HepG2 (cell line): ENCODE measurements around the gene CUL1. TPM values are rescaled to one million over a fixed set of nuclear protein-coding genes. Genes with fewer than 3 reads are reported as not detected.

Experiments
- ATAC-seq: fragments of 200-7000 bp; cut with Tn5 transposase; 3 replicates; pipeline ENCODE4 v1.9.1; 2020; ENCODE audit warnings: mild to moderate bottlenecking, moderate library complexity
- BruUV-seq: library from RNA; stranded (reverse); fragments of 400-500 nt; replicated peaks from 2 replicates; lab custom pipeline; 2021; lab: Mats Ljungman, UMichigan
- CTCF ChIA-PET: fragments of 300-600 bp; formaldehyde crosslinking; extraction: SDS; loops from one replicate; lab custom pipeline; 2021; ENCODE audit warnings: low total read pairs, inconsistent platforms, low intra/inter-chr PET ratio; lab: Yijun Ruan, JAX
- POLR2A ChIA-PET: fragments of 350-600 bp; sonication (Branson Sonifier 250); formaldehyde crosslinking; loops from one replicate; lab custom pipeline; 2020; ENCODE audit warnings: antibody characterized with exemption, inconsistent platforms; lab: Yijun Ruan, JAX
- DNase-seq: peaks from one replicate; pipeline ENCODE4 v3.0.0-alpha.2; 2015; ENCODE audit warnings: low spot score
- FAIRE-seq: peaks from 3 replicates; lab custom pipeline; 2011; peaks lifted over from hg19 to GRCh38; lab: Jason Lieb, UNC
- H2AFZ ChIP-seq: one replicate; pipeline ENCODE4 v1.6.1; 2011; ENCODE audit warnings: low read length, inconsistent platforms
- H3K27ac ChIP-seq: fragments of 300-600 bp; 3 replicates; pipeline ENCODE4 v1.8.0; 2011; ENCODE audit warnings: mixed run types, mild to moderate bottlenecking, mixed read lengths, low read length, inconsistent platforms; ENCODE audit not compliant: insufficient read depth; ENCODE audit errors: extremely low read length
- H3K27me3 ChIP-seq, 2 experiments: fragments of 200-600 bp in 1 of 2; 2 replicates in 1 of 2; 3 replicates in 1 of 2; pipeline versions ENCODE4 v1.6.0 to v1.8.0; 2011; ENCODE audit warnings: low read length in 2 of 2, mild to moderate bottlenecking in 2 of 2, moderate library complexity in 2 of 2, inconsistent platforms in 1 of 2; ENCODE audit not compliant: insufficient read depth in 2 of 2, control insufficient read depth in 1 of 2
- H3K36me3 ChIP-seq, 2 experiments: fragments of 200-600 bp in 1 of 2; replicated peaks in 1 of 2; 2 replicates in 1 of 2; 3 replicates in 1 of 2; pipeline versions ENCODE4 v1.5.1 to v1.8.0; 2011; ENCODE audit warnings: low read length in 2 of 2, inconsistent platforms in 1 of 2; ENCODE audit not compliant: insufficient read depth in 2 of 2, control insufficient read depth in 1 of 2
- H3K4me1 ChIP-seq: 2 replicates; pipeline ENCODE4 v1.5.1; 2012; ENCODE audit warnings: low read length, inconsistent platforms; ENCODE audit not compliant: insufficient read depth
- H3K4me2 ChIP-seq: 2 replicates; pipeline ENCODE4 v1.6.0; 2011; ENCODE audit warnings: low read depth, low read length, inconsistent platforms
- H3K4me3 ChIP-seq, 3 experiments: fragments of 200-600 bp in 1 of 3; sonication (generic), shearing (Covaris generic) in 1 of 3; replicated peaks in 1 of 3; 2 replicates each; pipeline ENCODE4 v1.5.1; 2011 to 2016; ENCODE audit warnings: low read length in 3 of 3, inconsistent platforms in 2 of 3, low read depth in 2 of 3, mild to moderate bottlenecking in 2 of 3, control low read depth in 1 of 3, mixed read lengths in 1 of 3; ENCODE audit not compliant: insufficient read depth in 1 of 3
- H3K79me2 ChIP-seq: one replicate; pipeline ENCODE4 v1.6.1; 2011; ENCODE audit warnings: low read length, inconsistent platforms; ENCODE audit not compliant: insufficient read depth
- H3K9ac ChIP-seq: 2 replicates; pipeline ENCODE4 v1.6.0; 2011; ENCODE audit warnings: mild to moderate bottlenecking, low read depth, low read length, inconsistent platforms; ENCODE audit not compliant: insufficient read depth
- H3K9me3 ChIP-seq: 2 replicates; pipeline ENCODE4 v1.5.1; 2012; ENCODE audit warnings: mild to moderate bottlenecking, low read length
- H4K20me1 ChIP-seq: 2 replicates; pipeline ENCODE4 v1.6.0; 2011; ENCODE audit warnings: inconsistent platforms, mild to moderate bottlenecking, low read length, moderate library complexity; ENCODE audit not compliant: insufficient read depth
- CCDC6 ChIP-seq: sonication (generic); formaldehyde crosslinking; IDR thresholded peaks from 2 replicates; pipeline ENCODE4 v1.8.1; 2022; ENCODE audit warnings: mild to moderate bottlenecking, missing genetic modification reagents, moderate library complexity
- CREB1 ChIP-seq, 2 experiments: fragments of 450-650 bp in 1 of 2; IDR thresholded peaks; 2 replicates each; pipeline ENCODE4 v1.6.1; 2016 to 2017; ENCODE audit warnings: control low read depth in 1 of 2, mild to moderate bottlenecking in 1 of 2, missing compliant biosample characterization in 1 of 2, missing genetic modification characterization in 1 of 2
- EEA1 ChIP-seq: sonication (generic); formaldehyde crosslinking; IDR thresholded peaks from 2 replicates; pipeline ENCODE4 v1.5.1; 2020; ENCODE audit warnings: mild to moderate bottlenecking, missing genetic modification reagents, borderline replicate concordance
- MED1 ChIP-seq: sonication (generic); formaldehyde crosslinking; IDR thresholded peaks from 2 replicates; pipeline ENCODE4 v1.4.0; 2020; ENCODE audit warnings: missing genetic modification reagents
- PHF20 ChIP-seq: sonication (generic); formaldehyde crosslinking; IDR thresholded peaks from 2 replicates; pipeline ENCODE4 v1.5.0; 2020; ENCODE audit warnings: mild to moderate bottlenecking, missing genetic modification reagents
- PHF8 ChIP-seq: sonication (generic); formaldehyde crosslinking; IDR thresholded peaks from 2 replicates; pipeline ENCODE4 v1.5.0; 2020; ENCODE audit warnings: missing genetic modification reagents
- SRY ChIP-seq: sonication (generic); formaldehyde crosslinking; IDR thresholded peaks from 2 replicates; pipeline ENCODE4 v1.8.0; 2022; ENCODE audit warnings: mild to moderate bottlenecking, missing genetic modification reagents
- TARDBP ChIP-seq: sonication (generic); formaldehyde crosslinking; IDR thresholded peaks from 2 replicates; pipeline ENCODE4 v1.8.0; 2022; ENCODE audit warnings: mild to moderate bottlenecking, missing genetic modification reagents
- ZBTB26 ChIP-seq: IDR thresholded peaks from 2 replicates; pipeline ENCODE4 v1.6.1; 2016; ENCODE audit warnings: missing compliant biosample characterization, missing genetic modification reagents, borderline replicate concordance
- ZBTB8A ChIP-seq: sonication (generic); formaldehyde crosslinking; IDR thresholded peaks from 2 replicates; pipeline ENCODE4 v1.4.0; 2020; ENCODE audit warnings: mild to moderate bottlenecking, low read depth, missing genetic modification reagents, borderline replicate concordance
- ZFP36 ChIP-seq: fragments of 150-350 bp; IDR thresholded peaks from 2 replicates; pipeline ENCODE4 v1.6.1; 2018; ENCODE audit warnings: borderline replicate concordance, low read length, low read depth; ENCODE audit not compliant: partially characterized antibody
- ZMYM2 ChIP-seq: sonication (generic); formaldehyde crosslinking; IDR thresholded peaks from 2 replicates; pipeline ENCODE4 v1.8.0; 2022; ENCODE audit warnings: mild to moderate bottlenecking, missing genetic modification reagents
- ZNF737 ChIP-seq: sonication (generic); formaldehyde crosslinking; IDR thresholded peaks from 2 replicates; pipeline ENCODE4 v1.5.0; 2020; ENCODE audit warnings: missing genetic modification reagents, mild to moderate bottlenecking, borderline replicate concordance
- WGBS: methylation state at CpG from one replicate; pipeline ENCODE4 v1.1.6; 2017; ENCODE audit warnings: low lambda C conversion rate; 5-methylcytosine and 5-hydroxymethylcytosine counted together
- in situ Hi-C: cut with HindIII; loops from 2 replicates; pipeline ENCODE4 v1.10.0; 2017; ENCODE audit warnings: low pct_unique_long_range_greater_than_20kb; ENCODE audit not compliant: extremely low pct_ligation_motif_present
- intact Hi-C: fragments of 100-400 bp; cut with micrococcal nuclease; formaldehyde crosslinking; loops from one replicate; pipeline ENCODE4 v1.10.0; 2022; ENCODE audit not compliant: unreplicated experiment
- polyA plus RNA-seq, 8 experiments: library from polyadenylated mRNA; depleted of rRNA in 3 of 8; stranded (reverse) in 7 of 8; unstranded in 1 of 8; fragments of >200 nt; fragmentation: Illumina TruSeq in 4 of 8; extraction: Trizol in 4 of 8; gene quantifications; 2 replicates each; pipeline versions ENCODE4 v1.2.1 to v1.2.3, GENCODE V29; 2011 to 2016; ENCODE audit warnings: low read depth in 4 of 8, missing spikeins in 1 of 8, mixed read lengths in 1 of 8; ENCODE audit not compliant: insufficient read depth in 1 of 8
- total RNA-seq, 5 experiments: library from RNA; depleted of rRNA; stranded (reverse); fragments of >200 nt; fragmentation: Illumina TruSeq; extraction: Trizol; gene quantifications; 2 replicates each; pipeline ENCODE4 v1.2.3, GENCODE V29; 2016; ENCODE audit warnings: low read depth in 1 of 5
- TF ChIP-seq, protein P1 (sequence below): IDR thresholded peaks from 2 replicates; pipeline ENCODE4 v1.6.1; 2016; ENCODE audit warnings: missing genetic modification reagents, missing compliant biosample characterization
- TF ChIP-seq, protein P2 (sequence below): IDR thresholded peaks from 2 replicates; pipeline ENCODE4 v1.6.1; 2012; ENCODE audit warnings: low read length, improper control_type of control experiment
- TF ChIP-seq, protein P3 (sequence below): sonication (generic); formaldehyde crosslinking; IDR thresholded peaks from 2 replicates; pipeline ENCODE4 v1.4.0; 2020; ENCODE audit warnings: missing genetic modification reagents
- TF ChIP-seq, protein P4 (sequence below): sonication (generic); formaldehyde crosslinking; IDR thresholded peaks from 2 replicates; pipeline ENCODE4 v1.8.1; 2023; ENCODE audit warnings: mild to moderate bottlenecking, moderate library complexity, missing genetic modification reagents

Gene CUL1
- total and polyA plus RNA-seq, 2 of the 13 experiments (the other 11 are each of a cell fraction or from before 2014, with no cell fraction given), result 30.1 to 45.9 TPM

DNA sequence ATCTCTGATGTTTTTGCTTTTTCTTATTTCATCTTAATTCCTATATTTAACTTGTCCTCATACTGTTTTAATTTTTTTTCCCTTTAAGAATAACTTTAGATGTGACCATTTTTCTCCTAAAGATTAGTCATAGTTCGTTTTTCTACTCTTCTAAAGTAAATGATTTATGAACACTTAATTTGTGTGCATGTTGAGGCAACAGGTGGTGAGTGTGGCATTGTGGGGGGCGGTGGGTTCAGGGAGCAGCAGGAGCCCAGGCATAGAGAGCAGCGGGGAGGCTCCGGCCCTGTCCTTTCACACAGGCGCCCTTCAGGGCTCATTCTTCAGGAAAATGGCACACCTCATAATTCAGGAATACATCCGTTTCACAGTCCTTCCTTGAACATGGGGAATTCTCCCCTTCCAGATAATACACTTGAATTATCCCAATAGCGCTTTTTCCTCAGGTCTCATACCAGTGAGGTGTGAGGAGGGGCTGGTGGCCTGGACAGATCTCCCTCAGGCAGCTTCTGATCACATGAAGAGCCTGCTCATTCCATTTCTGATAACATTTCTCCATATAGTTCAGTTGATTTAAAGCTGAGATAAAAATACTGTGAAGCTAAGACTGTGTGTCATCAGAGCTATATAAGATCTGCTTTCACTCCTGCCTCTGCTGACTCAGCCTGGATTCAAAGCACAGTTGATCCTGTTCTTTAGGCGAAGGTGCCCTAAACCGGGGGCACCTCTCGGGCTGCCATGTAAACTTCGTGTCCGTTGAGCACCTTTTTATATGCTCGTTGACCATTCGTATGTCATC, 40.2 kb downstream of the CUL1 start:
- Histone ChIP-seq H3K4me3 (no peak overlapping the region), H3K27me3 (no peaks in the 10 kb centered on the region), H3K4me1 (no peaks in the 10 kb centered on the region), H3K4me2 (no peak overlapping the region), H2AFZ (no peak overlapping the region), H3K9me3 (no peaks in the 10 kb centered on the region), H3K27ac (no peak overlapping the region), H3K36me3 (peaks cover 11 to 58% of the 10 kb centered on the region in 2 experiments), H4K20me1 (no peaks in the 10 kb centered on the region), H3K9ac (no peak overlapping the region), H3K79me2 (peaks cover 9% of the 10 kb centered on the region)
- BruUV-seq, result no TSS peak
- DNase-seq, result no peak
- POLR2A ChIA-PET, result no interaction called here
- ATAC-seq, result no peak
- CTCF ChIA-PET, result no interaction called here
- in situ Hi-C loops, result no loop called here
- no peak for FAIRE-seq
- intact Hi-C loops, result no loop called here
- WGBS, result 95% methylated on average over 14 of the region's 14 CpGs
- TF ChIP-seq PHF20 (no peak), CREB1 (IDR thresholded peaks at IDR 0.05) (no peak), CREB1 (CRISPR knock-in tag; IDR thresholded peaks at IDR 0.05) (no peak), SRY (CRISPR knock-in tag) (no peak), ZBTB8A (CRISPR knock-in tag) (no peak), PHF8 (CRISPR knock-in tag) (no peak), CCDC6 (no peak), ZFP36 (no peak), TARDBP (no peak), ZMYM2 (CRISPR knock-in tag) (no peak), EEA1 (CRISPR knock-in tag) (no peak), ZBTB26 (CRISPR knock-in tag) (no peak), ZNF737 (CRISPR knock-in tag) (no peak), MED1 (CRISPR knock-in tag) (no peak)
- TF ChIP-seq, protein P1, sequence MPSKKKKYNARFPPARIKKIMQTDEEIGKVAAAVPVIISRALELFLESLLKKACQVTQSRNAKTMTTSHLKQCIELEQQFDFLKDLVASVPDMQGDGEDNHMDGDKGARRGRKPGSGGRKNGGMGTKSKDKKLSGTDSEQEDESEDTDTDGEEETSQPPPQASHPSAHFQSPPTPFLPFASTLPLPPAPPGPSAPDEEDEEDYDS (CRISPR knock-in tag), result no peak
- TF ChIP-seq, protein P2, sequence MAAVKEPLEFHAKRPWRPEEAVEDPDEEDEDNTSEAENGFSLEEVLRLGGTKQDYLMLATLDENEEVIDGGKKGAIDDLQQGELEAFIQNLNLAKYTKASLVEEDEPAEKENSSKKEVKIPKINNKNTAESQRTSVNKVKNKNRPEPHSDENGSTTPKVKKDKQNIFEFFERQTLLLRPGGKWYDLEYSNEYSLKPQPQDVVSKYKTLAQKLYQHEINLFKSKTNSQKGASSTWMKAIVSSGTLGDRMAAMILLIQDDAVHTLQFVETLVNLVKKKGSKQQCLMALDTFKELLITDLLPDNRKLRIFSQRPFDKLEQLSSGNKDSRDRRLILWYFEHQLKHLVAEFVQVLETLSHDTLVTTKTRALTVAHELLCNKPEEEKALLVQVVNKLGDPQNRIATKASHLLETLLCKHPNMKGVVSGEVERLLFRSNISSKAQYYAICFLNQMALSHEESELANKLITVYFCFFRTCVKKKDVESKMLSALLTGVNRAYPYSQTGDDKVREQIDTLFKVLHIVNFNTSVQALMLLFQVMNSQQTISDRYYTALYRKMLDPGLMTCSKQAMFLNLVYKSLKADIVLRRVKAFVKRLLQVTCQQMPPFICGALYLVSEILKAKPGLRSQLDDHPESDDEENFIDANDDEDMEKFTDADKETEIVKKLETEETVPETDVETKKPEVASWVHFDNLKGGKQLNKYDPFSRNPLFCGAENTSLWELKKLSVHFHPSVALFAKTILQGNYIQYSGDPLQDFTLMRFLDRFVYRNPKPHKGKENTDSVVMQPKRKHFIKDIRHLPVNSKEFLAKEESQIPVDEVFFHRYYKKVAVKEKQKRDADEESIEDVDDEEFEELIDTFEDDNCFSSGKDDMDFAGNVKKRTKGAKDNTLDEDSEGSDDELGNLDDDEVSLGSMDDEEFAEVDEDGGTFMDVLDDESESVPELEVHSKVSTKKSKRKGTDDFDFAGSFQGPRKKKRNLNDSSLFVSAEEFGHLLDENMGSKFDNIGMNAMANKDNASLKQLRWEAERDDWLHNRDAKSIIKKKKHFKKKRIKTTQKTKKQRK, result no peak
- TF ChIP-seq, protein P3, sequence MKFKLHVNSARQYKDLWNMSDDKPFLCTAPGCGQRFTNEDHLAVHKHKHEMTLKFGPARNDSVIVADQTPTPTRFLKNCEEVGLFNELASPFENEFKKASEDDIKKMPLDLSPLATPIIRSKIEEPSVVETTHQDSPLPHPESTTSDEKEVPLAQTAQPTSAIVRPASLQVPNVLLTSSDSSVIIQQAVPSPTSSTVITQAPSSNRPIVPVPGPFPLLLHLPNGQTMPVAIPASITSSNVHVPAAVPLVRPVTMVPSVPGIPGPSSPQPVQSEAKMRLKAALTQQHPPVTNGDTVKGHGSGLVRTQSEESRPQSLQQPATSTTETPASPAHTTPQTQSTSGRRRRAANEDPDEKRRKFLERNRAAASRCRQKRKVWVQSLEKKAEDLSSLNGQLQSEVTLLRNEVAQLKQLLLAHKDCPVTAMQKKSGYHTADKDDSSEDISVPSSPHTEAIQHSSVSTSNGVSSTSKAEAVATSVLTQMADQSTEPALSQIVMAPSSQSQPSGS (CRISPR knock-in tag), result no peak
- TF ChIP-seq, protein P4, sequence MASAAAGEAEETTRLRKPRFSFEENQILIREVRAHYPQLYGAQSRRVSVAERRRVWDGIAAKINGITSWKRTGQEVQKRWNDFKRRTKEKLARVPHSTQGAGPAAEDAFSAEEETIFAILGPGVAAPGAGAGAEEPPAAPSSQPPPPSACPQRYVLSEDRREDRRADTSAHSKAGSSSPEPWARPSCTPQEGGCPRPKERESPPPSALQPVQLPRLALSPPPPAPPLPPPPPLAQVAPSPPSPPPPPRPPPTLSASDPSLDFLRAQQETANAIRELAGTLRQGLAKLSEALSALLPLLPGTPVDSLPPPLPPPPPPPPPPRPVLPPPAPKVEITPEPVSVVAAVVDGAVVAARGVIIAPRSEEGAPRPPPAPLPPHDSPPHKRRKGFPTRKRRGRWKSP (CRISPR knock-in tag), result no peak
